Measurements from ENCODE around the gene SYK. TPM values are rescaled to one million over a fixed set of nuclear protein-coding genes. Genes with fewer than 3 reads are reported as not detected.
A peak's percentile ranks its signal among the peaks of the same experiment; 100 is the strongest.

Gene SYK
- total RNA-seq, 1 donor from 2014 or later: 12.0 TPM

GRCh38 chr9:90846770-90847419, 45.3 kb downstream of the SYK start:
- Histone ChIP-seq H3K27me3 (no peaks in the 10 kb centered on the region), H3K36me3 (no peaks in the 10 kb centered on the region), H3K4me3 (no peak overlapping the region), H3K9me3 (no peaks in the 10 kb centered on the region), H3K4me1 (no peaks in the 10 kb centered on the region), H3K27ac (no peak overlapping the region)
- TF ChIP-seq POLR2A (IDR thresholded peaks at IDR 0.05) (no peak), POLR2AphosphoS5 (IDR thresholded peaks at IDR 0.05; ENCODE audit: insufficient read depth in 1 of 2, low read depth in 1 of 2) (no peak)
- TF ChIP-seq, protein P1, sequence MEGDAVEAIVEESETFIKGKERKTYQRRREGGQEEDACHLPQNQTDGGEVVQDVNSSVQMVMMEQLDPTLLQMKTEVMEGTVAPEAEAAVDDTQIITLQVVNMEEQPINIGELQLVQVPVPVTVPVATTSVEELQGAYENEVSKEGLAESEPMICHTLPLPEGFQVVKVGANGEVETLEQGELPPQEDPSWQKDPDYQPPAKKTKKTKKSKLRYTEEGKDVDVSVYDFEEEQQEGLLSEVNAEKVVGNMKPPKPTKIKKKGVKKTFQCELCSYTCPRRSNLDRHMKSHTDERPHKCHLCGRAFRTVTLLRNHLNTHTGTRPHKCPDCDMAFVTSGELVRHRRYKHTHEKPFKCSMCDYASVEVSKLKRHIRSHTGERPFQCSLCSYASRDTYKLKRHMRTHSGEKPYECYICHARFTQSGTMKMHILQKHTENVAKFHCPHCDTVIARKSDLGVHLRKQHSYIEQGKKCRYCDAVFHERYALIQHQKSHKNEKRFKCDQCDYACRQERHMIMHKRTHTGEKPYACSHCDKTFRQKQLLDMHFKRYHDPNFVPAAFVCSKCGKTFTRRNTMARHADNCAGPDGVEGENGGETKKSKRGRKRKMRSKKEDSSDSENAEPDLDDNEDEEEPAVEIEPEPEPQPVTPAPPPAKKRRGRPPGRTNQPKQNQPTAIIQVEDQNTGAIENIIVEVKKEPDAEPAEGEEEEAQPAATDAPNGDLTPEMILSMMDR (IDR thresholded peaks at IDR 0.05): no peak
- intact Hi-C loops (cut with DNase I): no loop called here
- DNase-seq (ENCODE audit: extremely low spot score in 2 of 2): peak in 1 of 2 donors; percentile 52

GRCh38 chr9:90847971-90848370, 46.4 kb downstream of the SYK start:
- intact Hi-C loops (cut with DNase I): no loop called here
- Histone ChIP-seq H3K36me3 (no peaks in the 10 kb centered on the region), H3K4me1 (no peaks in the 10 kb centered on the region)

DNA sequence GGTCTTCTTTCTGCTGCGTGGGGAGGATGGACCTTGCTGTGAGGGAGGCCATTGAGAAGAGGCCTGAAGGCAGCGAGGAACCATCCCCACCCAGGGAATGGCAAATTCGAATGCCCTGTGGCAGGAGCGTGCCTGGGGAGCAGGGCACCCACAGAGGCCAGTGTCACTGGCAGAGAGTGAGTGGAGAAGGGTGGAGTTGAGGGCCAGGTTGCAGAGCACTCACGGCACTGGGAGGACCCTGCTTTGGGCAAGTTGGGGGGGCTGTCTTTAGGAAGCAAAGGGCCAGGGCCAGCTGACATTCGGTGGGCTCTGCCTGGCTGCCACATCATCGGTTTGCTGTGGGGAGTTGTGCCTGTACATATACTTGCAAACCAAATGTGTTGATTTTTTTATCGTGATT, 47.2 kb downstream of the SYK start:
- Histone ChIP-seq H3K4me3 (no peak overlapping the region), H3K36me3 (no peaks in the 10 kb centered on the region), H3K27ac (no peak overlapping the region), H3K27me3 (no peaks in the 10 kb centered on the region), H3K9me3 (no peaks in the 10 kb centered on the region), H3K4me1 (no peaks in the 10 kb centered on the region)
- TF ChIP-seq POLR2AphosphoS5 (IDR thresholded peaks at IDR 0.05; ENCODE audit: insufficient read depth in 1 of 2, low read depth in 1 of 2) (no peak), POLR2A (IDR thresholded peaks at IDR 0.05) (no peak)
- TF ChIP-seq, protein P1 (IDR thresholded peaks at IDR 0.05): no peak
- DNase-seq (ENCODE audit: extremely low spot score in 2 of 2): peak; percentile 40 to 52
- intact Hi-C loops (cut with DNase I): no loop called here

More at GRCh38 chr9:90847971-90848370, 46.4 kb downstream of the SYK start:
- no peaks in the 10 kb centered on the region for H3K9me3 ChIP-seq
- no peak overlapping the region for H3K4me3 ChIP-seq
- DNase-seq (ENCODE audit: extremely low spot score in 2 of 2): peak; percentile 47 to 58
- no peaks in the 10 kb centered on the region for H3K27me3 ChIP-seq
- H3K27ac ChIP-seq: no peak overlapping the region
- TF ChIP-seq, protein P1 (IDR thresholded peaks at IDR 0.05): no peak
- TF ChIP-seq POLR2AphosphoS5 (IDR thresholded peaks at IDR 0.05; ENCODE audit: insufficient read depth in 1 of 2, low read depth in 1 of 2) (no peak), POLR2A (IDR thresholded peaks at IDR 0.05) (no peak)

GRCh38 chr9:90851444-90851843, 49.8 kb downstream of the SYK start:
- intact Hi-C loops (cut with DNase I): no loop called here
- Histone ChIP-seq H3K4me3 (no peak overlapping the region), H3K27ac (no peak overlapping the region), H3K4me1 (no peaks in the 10 kb centered on the region), H3K27me3 (no peaks in the 10 kb centered on the region), H3K36me3 (no peaks in the 10 kb centered on the region), H3K9me3 (no peaks in the 10 kb centered on the region)
- DNase-seq (ENCODE audit: extremely low spot score in 2 of 2): peak in 1 of 2 donors; percentile 82
- TF ChIP-seq POLR2AphosphoS5 (IDR thresholded peaks at IDR 0.05; ENCODE audit: insufficient read depth in 1 of 2, low read depth in 1 of 2) (no peak), POLR2A (IDR thresholded peaks at IDR 0.05) (no peak)
- TF ChIP-seq, protein P1 (IDR thresholded peaks at IDR 0.05): no peak

DNA sequence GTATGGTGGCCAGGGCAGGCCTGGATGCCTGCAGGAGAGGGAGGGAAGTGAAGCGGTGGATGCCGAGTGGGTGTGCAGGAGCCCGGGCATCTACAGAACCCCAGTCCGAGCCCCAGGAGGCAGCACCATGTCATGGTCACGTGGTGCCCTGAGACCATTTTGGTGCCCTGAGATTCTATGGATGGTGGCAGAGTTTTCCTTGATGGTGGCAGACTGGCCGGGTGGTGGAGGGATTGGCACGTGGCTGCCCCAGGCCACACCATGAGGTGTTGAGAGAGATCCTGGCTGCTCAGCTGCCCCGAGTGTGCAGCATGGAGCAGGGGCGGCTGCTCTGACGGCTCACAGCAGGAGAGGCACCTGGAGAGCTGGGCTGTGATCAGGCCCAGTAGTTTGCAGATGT, 52.3 kb downstream of the SYK start:
- Histone ChIP-seq H3K36me3 (no peaks in the 10 kb centered on the region), H3K4me1 (no peaks in the 10 kb centered on the region), H3K4me3 (no peak overlapping the region), H3K9me3 (no peaks in the 10 kb centered on the region), H3K27me3 (no peaks in the 10 kb centered on the region), H3K27ac (no peak overlapping the region)
- DNase-seq (ENCODE audit: extremely low spot score in 2 of 2): peak; percentile 64 to 69
- TF ChIP-seq, protein P1 (IDR thresholded peaks at IDR 0.05): no peak
- TF ChIP-seq POLR2AphosphoS5 (IDR thresholded peaks at IDR 0.05; ENCODE audit: insufficient read depth in 1 of 2, low read depth in 1 of 2): no peak
- intact Hi-C loops (cut with DNase I): no loop called here

Data from vagina (tissue), 2 donors.